CD4-positive, alpha-beta T cell treated with Interleukin-21 for 1 hour (primary cell): ENCODE results near the gene LAMP5.

Experiments
- DNase-seq: peaks from one replicate; pipeline ENCODE4 v3.0.0-alpha.2; 2020

LAMP5 gene

DNA sequence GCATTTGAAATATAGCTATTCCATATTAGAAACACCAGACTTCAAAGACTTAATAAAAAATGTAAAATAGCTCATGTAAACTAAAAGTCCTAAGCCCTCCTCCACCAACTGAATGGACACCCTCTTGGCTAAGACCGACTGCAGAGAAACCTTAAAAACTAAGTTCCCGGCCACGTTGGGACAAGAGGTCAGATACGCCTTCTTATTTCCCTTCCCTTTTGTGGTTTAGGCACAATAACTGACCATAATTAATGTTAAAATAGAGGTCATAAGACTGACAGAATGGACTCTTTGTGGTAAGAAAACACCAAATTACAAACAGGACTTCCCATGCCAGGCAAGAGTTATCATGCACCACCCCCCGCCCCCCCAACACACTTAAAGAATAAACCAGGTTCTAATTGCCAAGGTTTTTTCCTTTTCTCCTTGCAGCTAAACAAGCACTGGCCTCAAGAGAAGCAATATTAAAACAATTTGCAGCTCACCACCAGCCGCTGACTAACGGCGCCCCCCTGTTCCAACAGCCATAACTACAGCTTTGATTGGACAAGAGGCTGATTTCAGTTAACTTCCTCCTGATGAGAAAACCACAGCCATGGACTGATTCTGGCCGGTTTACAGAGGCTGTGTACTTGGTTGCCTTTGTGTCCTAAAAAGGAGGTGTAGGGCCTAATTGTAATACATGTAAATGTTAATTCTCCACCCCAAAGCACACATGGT, 10.7 kb upstream of the LAMP5 start:
- DNase-seq, result no peak

- no peak for DNase-seq
Measured at GRCh38 chr20:9506280-9506821, 8.0 kb upstream of the LAMP5 start.

- DNase-seq, result no peak
Measured at GRCh38 chr20:9506964-9507369, 7.4 kb upstream of the LAMP5 start.

GRCh38 chr20:9507544-9508239, 6.7 kb upstream of the LAMP5 start:
- no peak for DNase-seq

DNA sequence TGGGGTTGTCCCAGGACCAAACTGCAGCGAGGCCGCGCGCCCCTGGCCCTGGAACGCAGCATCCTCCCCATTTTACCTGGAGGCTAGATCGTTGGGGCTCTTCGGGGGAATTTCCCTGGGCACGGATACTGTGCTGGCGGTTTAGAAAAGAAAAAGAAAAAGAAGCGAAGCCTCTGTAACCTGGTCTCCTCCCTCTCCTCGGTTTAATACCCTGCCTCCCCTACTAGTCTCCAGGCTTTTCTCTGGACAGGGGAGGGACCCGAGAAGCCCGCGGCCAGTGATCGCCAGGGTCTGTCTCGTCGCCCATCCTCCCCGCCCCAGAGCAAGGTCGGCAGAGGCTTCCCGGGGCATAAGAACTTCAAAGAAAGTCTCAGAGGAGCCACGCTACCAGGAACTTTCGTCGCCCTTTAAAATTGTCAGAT, 6.1 kb upstream of the LAMP5 start:
- DNase-seq, result no peak

- DNase-seq, result no peak
Measured at GRCh38 chr20:9508696-9509178, 5.7 kb upstream of the LAMP5 start.

GRCh38 chr20:9509246-9509645, 5.1 kb upstream of the LAMP5 start:
- no peak for DNase-seq

GRCh38 chr20:9510911-9511310, 3.5 kb upstream of the LAMP5 start:
- DNase-seq, result no peak

GRCh38 chr20:9514072-9514460, 324 bp upstream of the LAMP5 start:
- no peak for DNase-seq

- DNase-seq, result no peak
Measured at GRCh38 chr20:9515214-9515585, 810 bp downstream of the LAMP5 start.

DNA sequence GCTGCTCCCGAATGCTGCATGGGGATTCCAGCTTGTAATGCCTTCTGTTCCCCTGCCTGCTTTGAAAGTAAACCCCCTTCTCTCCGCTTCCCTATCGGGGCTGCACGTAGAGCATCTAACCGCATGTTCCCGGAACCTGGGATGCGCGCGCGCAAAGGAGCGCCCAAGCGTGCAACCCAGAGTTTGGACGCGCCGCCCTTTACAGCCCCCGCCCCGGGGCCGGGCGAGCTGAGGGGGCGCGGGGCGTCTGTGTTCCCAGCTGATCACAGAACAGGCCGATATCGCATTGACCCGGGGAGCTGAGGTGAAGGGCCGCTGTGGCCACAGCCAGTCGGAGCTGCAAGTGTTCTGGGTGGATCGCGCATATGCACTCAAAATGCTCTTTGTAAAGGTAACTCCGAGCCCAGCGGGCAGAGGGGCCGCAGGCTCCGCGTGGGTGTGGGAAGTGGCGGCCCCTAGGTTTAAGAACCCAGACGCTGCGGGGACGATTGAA, 1.4 kb downstream of the LAMP5 start:
- DNase-seq, result no peak

DNA sequence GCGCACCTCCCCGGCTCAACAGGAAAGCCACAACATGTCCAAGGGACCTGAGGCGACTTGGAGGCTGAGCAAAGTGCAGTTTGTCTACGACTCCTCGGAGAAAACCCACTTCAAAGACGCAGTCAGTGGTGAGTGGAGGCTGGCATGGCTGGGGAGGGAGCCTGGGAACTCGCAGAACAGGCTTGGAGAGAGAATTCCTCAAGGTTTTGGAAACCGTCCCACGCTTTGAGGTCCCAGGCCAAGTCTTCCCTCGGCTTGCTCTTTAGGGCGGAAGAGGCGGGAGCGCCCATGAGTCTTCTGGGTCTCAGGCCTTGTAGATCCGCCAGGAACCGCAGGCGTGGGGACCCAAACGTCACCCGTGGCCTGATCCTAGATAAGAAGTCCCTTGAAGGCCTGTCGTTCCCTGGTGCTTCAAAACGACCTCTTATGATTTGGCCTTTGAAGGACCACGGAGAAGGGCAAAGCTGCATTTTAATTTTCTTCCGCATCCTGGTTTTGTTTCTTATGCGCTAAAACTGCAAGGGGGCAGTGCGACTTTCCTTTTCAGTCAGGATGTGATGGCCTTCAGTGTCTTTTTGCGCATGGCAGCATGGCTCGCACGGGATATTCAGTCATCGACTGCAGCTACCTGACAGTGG, 2.0 kb downstream of the LAMP5 start:
- DNase-seq, result no peak

DNA sequence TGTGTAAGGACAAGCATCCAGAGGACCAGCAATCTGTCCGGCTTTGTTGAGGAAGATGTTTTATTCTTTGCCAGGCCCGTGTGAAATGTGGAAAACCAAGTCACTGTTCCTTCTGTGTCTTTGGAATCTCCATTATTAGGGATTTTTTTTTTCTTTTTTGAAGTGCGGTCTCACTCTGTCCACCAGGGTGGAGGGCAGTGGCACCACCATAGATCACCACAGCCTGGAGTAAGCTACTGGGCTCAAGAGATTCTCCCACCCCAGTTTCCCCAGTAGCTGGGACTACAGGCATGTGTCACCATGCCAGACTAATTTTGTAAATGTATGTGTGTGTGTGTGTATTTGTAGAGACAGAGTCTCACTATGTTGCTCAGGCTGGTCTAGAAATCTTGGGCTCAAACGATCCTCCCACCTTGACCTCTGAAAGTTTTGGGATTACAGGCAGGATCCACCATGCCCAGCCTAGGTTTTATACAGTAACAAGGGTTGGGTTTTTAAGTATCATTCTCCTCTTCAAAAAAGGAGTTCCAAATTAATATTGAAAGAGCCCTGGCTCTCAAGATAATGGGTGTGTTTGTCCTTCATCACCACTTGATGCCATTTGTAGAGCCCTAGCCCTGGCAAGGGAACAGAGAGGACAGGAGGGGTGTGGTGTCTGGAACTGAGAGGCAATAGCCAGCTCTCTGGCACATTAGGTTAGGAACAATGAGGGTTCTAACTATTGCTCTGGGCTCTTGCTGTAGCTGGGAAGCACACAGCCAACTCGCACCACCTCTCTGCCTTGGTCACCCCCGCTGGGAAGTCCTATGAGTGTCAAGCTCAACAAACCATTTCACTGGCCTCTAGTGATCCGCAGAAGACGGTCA, 3.1 kb downstream of the LAMP5 start:
- no peak for DNase-seq

DNA sequence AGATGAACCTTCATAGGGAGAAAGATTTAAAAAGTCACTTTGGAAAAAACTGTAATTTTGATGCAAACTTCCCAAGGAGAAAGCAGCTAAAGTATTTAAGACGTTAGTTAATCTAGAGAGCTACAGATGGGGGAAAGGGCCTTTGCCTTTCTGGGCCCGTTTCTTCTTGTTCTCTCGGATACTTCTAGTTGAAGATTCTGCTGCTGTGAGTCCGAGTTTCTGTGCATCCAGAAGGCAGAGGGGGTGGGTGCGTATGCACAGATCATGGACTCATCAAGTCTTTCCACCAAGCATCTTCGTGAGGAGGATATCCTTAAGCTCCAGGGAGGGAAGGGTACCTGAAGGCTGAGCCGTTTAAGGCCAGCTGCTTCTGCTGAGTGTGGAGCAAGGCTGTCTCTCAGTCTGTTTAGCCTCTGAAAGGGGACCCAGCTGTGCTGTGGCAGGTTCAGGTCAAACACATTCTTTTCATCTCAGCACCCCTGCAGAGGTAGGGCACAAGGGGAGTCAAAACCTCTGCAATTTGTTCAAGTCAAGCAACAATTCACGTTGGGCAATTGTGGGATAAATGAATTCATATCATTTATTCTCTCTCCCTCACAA, 4.3 kb downstream of the LAMP5 start:
- no peak for DNase-seq

DNA sequence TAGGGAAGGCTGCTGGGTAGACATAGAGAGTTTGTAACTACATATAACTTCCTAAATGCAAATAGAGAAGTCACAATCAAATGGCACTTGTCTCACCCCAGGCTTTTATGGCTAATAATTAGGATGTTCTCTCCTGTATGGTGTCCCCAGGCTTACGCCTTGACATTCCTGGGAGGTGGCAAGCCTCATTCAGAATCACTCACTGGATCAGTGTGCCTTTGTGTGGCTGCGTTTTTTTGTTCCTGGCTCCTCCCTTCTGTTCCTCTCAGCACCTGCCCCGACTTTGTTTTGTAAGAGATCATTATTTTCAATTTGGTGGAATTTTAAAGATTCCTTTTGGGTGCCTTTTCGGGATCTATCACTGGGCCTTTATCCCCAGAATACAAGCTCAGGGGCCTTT, 5.7 kb downstream of the LAMP5 start:
- DNase-seq, result no peak

GRCh38 chr20:9523636-9524035, 9.2 kb downstream of the LAMP5 start:
- DNase-seq, result no peak

DNA sequence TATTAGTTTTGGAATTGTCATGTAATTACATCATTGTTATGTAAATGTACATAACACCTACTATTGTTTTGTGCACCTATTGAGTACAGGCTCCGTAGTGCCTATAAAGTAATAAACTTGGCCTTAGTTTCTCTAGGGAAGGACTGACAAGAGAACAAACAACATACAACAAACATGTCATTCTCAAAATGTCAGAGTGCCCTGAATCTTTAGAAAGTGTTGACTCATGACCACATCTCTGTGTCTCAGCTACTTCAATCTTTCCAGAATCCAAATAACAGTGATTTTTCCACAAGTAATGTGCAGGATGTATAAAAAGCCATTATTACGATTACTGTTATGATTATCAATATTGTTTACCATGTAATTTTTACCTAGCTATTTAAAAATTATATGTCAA, 17.2 kb downstream of the LAMP5 start:
- no peak for DNase-seq

DNA sequence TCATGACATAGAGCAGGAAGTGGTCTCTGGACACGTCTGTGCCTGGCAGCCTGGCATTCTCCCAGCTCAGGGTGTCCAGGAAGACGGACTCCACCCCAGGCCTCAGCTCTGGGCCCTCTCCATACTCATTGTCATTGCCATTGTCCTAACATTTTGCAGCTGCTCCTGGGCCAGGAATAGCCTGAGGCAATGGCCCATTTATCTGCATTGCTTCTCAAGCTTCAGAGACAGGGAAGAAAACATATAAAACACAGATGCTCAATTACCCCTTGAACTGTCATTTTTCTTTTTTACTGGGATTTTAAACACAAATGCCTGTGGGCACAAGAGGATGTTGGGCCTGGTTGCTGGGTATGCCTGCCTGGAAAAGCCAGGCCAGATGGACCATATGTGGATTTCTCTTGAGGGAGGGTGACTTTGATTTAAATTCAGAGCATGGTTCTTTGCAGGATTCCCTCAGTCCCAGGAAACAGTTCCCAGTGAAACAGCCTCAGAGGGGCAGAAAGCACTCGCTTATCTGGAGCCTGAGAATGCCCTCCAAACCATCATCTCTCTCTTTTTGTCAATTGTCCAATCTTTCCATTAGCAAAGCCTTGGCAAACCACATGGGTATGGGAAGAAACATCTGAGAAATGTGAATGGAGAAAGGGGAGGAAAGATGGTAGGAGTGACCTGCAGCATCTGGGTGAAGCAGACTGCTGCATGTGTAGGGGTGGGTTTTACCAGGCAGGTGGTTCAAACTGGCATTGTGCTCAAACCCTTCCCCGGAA, 17.9 kb downstream of the LAMP5 start:
- no peak for DNase-seq

DNA sequence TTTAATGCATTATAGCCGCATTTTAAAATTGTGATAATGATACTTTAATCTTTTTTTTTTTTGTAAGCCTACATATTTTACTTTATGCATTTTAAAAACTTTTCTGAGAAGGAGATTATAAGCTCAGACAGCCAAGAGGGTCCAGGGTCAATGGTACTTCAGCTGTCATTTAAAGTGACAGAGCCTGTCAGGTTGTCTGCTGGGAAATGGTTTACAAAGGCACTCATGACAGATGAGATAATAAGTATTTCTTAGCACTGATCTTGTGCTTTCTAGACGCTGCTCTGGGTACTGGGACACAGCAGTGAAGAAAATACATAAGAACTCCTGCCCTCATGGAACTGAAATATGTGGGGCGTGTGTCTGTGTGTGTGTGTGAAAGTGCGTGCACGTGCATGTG, 19.6 kb downstream of the LAMP5 start:
- no peak for DNase-seq

DNA sequence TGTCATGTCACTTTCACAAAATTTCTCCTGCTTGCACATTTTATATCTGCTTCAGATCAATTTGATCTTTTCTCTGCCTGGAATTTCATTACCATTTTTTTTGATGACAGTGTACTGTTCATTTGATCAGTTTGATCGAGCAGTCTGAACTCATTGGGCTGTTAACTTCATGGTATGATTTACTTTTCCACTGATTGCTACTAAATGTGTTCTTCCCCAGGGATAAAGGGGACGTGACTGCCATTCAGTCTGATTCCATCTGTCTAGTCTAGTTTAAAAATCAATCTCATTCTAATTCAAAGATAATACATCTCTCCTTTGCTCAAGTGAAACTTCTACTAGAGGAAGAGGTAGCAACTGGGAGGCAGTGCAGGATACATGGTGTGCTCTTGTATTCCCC, 21.1 kb downstream of the LAMP5 start:
- no peak for DNase-seq

DNA sequence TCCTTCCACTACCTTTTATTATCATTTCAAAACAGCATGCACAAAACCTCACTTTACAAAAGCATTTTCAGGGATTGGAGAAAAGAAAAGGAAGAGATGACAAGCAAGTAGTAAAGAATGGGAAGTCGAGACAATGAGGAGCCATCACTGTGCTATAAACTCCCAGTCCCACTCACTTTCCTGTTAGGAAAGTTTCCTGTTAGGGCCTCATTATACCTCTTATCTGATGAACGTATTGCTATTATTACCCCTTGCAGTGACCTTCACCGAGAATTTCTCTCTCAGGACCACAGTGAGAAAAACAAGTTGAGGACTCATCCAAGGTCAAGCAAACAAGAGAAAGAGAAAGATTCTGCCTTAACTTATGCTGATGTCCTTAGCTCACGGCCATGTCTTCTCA, 28.8 kb downstream of the LAMP5 start:
- DNase-seq, result no peak

GRCh38 chr20:9550283-9550682, 35.9 kb downstream of the LAMP5 start:
- DNase-seq, result no peak
